ENCODE measurements around the gene SLC66A2. TPM values are rescaled to one million over a fixed set of nuclear protein-coding genes. Genes with fewer than 3 reads are reported as not detected.

Gene SLC66A2
- total and polyA plus RNA-seq, 2 of the 13 experiments (the other 11 are each of a cell fraction or from before 2014, with no cell fraction given), result 33.5 to 41.9 TPM

DNA sequence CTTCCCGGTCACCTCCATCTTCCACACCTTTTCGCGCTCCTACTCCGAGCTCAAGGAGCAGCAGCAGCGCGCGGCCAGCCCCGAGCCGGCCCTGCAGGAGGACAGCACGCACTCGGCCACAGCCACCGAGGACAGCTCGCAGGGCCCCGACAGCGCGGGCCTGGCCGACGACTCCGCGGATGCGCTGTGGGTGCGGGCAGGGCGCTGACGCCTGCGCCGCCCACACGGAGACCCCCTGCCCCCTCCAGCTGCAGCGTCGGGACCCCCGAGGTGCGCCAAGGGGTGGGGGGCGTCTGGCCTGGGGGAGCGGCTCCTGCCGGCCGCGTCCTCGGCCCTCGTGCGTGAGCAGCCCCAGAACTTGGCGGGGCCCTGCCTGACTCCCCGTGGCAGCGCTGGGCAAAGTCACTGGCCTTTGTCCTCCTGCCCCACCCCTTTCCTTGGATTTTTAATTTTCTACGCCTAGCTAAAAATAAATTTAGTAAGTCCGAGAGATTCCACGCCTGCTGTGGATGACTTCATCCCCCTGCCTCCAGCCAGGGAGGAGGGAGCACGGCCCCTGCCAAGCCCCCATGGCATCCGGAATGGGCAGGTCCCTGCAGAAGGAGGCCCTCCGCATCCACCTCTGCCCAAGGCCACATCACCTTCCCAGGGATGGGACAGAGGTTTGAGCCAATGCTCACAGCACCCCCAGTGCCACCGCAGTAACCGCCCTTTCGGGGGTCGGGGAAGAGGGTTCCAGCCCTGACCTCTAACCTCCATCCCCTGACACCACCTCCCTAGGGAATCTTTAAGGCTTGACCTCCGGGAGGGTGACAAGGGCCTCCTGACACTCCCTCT is 51.6 kb downstream of the SLC66A2 start:
- CTCF ChIA-PET (ENCODE audit: low intra/inter-chr PET ratio, low total read pairs), result no interaction called here
- POLR2A ChIA-PET, result no interaction called here
- intact Hi-C loops (cut with micrococcal nuclease; ENCODE audit: unreplicated experiment) (no loop called here), in situ Hi-C loops (cut with HindIII; ENCODE audit: extremely low pct_ligation_motif_present, low pct_unique_long_range_greater_than_20kb) (no loop called here)
- H3K9ac ChIP-seq (ENCODE audit: insufficient read depth, low read depth, low read length), result no peak overlapping the region
- no peak overlapping the region for H2AFZ ChIP-seq (ENCODE audit: low read length)
- H3K9me3 ChIP-seq (ENCODE audit: low read length), result peaks cover 29% of the 10 kb centered on the region
- peak; percentile 6; the same call in 2 of the 3 replicates for ATAC-seq
- FAIRE-seq, result no peak
- no peaks in the 10 kb centered on the region for H3K79me2 ChIP-seq (ENCODE audit: insufficient read depth, low read length)
- H3K36me3 ChIP-seq (replicated peaks in 1 of 2; ENCODE audit: control insufficient read depth in 1 of 2, insufficient read depth in 2 of 2, low read length in 2 of 2), result peaks cover 0 to 3% of the 10 kb centered on the region in 2 experiments; a peak in 2 of 5 replicates
- DNase-seq (ENCODE audit: low spot score), result no peak
- H3K4me1 ChIP-seq (ENCODE audit: insufficient read depth, low read length), result no peaks in the 10 kb centered on the region
- H3K27me3 ChIP-seq (ENCODE audit: control insufficient read depth in 1 of 2, insufficient read depth in 2 of 2, low read length in 2 of 2), result no peaks in the 10 kb centered on the region
- H3K4me3 ChIP-seq (replicated peaks in 1 of 3; ENCODE audit: insufficient read depth in 1 of 3, low read depth in 2 of 3, low read length in 3 of 3), result no peak overlapping the region
- 93% methylated on average over 44 of the region's 53 CpGs for WGBS (ENCODE audit: low lambda C conversion rate)
- H3K27ac ChIP-seq (ENCODE audit: extremely low read length, insufficient read depth, low read length), result no peak overlapping the region
- no peak overlapping the region for H3K4me2 ChIP-seq (ENCODE audit: low read depth, low read length)
- peaks cover 9% of the 10 kb centered on the region; the same call in 1 of the 2 replicates for H4K20me1 ChIP-seq (ENCODE audit: insufficient read depth, low read length)
- no TSS peak for BruUV-seq (replicated peaks)
- TF ChIP-seq ZNF570 (CRISPR knock-in tag; IDR thresholded peaks at IDR 0.05; ENCODE audit: borderline replicate concordance) (no peak), NFKBIZ (CRISPR knock-in tag; IDR thresholded peaks at IDR 0.05) (no peak), POLR2G (IDR thresholded peaks at IDR 0.05; ENCODE audit: low read depth, low read length) (peak; percentile 20; the same call in 1 of the 2 replicates), PAF1 (CRISPR knock-in tag; IDR thresholded peaks at IDR 0.05) (0 out of 2 replicates have a peak, but pooled peaks have one; percentile 40), FOXM1 (CRISPR knock-in tag; IDR thresholded peaks at IDR 0.05) (no peak), AGO2 (optimal IDR thresholded peaks at IDR 0.05; ENCODE audit: low read depth, low read length) (peak; percentile 92), RFXANK (CRISPR knock-in tag; IDR thresholded peaks at IDR 0.05) (no peak), SNAPC2 (CRISPR knock-in tag; IDR thresholded peaks at IDR 0.05) (no peak), MXD4 (CRISPR knock-in tag; IDR thresholded peaks at IDR 0.05) (no peak)
- TF ChIP-seq, protein P1, sequence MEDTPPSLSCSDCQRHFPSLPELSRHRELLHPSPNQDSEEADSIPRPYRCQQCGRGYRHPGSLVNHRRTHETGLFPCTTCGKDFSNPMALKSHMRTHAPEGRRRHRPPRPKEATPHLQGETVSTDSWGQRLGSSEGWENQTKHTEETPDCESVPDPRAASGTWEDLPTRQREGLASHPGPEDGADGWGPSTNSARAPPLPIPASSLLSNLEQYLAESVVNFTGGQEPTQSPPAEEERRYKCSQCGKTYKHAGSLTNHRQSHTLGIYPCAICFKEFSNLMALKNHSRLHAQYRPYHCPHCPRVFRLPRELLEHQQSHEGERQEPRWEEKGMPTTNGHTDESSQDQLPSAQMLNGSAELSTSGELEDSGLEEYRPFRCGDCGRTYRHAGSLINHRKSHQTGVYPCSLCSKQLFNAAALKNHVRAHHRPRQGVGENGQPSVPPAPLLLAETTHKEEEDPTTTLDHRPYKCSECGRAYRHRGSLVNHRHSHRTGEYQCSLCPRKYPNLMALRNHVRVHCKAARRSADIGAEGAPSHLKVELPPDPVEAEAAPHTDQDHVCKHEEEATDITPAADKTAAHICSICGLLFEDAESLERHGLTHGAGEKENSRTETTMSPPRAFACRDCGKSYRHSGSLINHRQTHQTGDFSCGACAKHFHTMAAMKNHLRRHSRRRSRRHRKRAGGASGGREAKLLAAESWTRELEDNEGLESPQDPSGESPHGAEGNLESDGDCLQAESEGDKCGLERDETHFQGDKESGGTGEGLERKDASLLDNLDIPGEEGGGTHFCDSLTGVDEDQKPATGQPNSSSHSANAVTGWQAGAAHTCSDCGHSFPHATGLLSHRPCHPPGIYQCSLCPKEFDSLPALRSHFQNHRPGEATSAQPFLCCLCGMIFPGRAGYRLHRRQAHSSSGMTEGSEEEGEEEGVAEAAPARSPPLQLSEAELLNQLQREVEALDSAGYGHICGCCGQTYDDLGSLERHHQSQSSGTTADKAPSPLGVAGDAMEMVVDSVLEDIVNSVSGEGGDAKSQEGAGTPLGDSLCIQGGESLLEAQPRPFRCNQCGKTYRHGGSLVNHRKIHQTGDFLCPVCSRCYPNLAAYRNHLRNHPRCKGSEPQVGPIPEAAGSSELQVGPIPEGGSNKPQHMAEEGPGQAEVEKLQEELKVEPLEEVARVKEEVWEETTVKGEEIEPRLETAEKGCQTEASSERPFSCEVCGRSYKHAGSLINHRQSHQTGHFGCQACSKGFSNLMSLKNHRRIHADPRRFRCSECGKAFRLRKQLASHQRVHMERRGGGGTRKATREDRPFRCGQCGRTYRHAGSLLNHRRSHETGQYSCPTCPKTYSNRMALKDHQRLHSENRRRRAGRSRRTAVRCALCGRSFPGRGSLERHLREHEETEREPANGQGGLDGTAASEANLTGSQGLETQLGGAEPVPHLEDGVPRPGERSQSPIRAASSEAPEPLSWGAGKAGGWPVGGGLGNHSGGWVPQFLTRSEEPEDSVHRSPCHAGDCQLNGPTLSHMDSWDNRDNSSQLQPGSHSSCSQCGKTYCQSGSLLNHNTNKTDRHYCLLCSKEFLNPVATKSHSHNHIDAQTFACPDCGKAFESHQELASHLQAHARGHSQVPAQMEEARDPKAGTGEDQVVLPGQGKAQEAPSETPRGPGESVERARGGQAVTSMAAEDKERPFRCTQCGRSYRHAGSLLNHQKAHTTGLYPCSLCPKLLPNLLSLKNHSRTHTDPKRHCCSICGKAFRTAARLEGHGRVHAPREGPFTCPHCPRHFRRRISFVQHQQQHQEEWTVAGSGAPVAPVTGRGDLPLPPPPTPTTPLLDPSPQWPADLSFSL (CRISPR knock-in tag; IDR thresholded peaks at IDR 0.05), result no peak
- TF ChIP-seq, protein P2, sequence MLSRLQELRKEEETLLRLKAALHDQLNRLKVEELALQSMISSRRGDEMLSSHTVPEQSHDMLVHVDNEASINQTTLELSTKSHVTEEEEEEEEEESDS (CRISPR knock-in tag; IDR thresholded peaks at IDR 0.05; ENCODE audit: borderline replicate concordance), result no peak
- TF ChIP-seq, protein P3, sequence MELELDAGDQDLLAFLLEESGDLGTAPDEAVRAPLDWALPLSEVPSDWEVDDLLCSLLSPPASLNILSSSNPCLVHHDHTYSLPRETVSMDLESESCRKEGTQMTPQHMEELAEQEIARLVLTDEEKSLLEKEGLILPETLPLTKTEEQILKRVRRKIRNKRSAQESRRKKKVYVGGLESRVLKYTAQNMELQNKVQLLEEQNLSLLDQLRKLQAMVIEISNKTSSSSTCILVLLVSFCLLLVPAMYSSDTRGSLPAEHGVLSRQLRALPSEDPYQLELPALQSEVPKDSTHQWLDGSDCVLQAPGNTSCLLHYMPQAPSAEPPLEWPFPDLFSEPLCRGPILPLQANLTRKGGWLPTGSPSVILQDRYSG (CRISPR knock-in tag; IDR thresholded peaks at IDR 0.05), result no peak
